HEK293T (cell line): ENCODE data around the gene DNAH9.

Source experiments
- ARNT ChIP-seq: fragments of 450-650 bp; IDR thresholded peaks from 2 replicates; pipeline ENCODE4 v1.6.1; 2017; ENCODE audit warnings: mild to moderate bottlenecking
- BHLHE40 ChIP-seq: fragments of 450-650 bp; IDR thresholded peaks from 2 replicates; pipeline ENCODE4 v1.6.1; 2016; ENCODE audit warnings: mild to moderate bottlenecking, moderate library complexity, borderline replicate concordance
- CTBP1 ChIP-seq: fragments of 450-650 bp; IDR thresholded peaks from 2 replicates; pipeline ENCODE4 v1.6.1; 2016; ENCODE audit warnings: borderline replicate concordance
- ELF4 ChIP-seq: fragments of 450-650 bp; IDR thresholded peaks from 2 replicates; pipeline ENCODE4 v1.6.1; 2017; ENCODE audit warnings: antibody characterized with exemption
- FOXA1 ChIP-seq: fragments of 450-650 bp; IDR thresholded peaks from 2 replicates; pipeline ENCODE4 v1.6.1; 2016; ENCODE audit warnings: mild to moderate bottlenecking
- FOXK2 ChIP-seq: fragments of 450-650 bp; IDR thresholded peaks from 2 replicates; pipeline ENCODE4 v1.6.1; 2016; ENCODE audit warnings: mild to moderate bottlenecking
- FOXM1 ChIP-seq: fragments of 450-650 bp; IDR thresholded peaks from 2 replicates; pipeline ENCODE4 v1.6.1; 2017; ENCODE audit warnings: mild to moderate bottlenecking, borderline replicate concordance
- L3MBTL2 ChIP-seq: fragments of 450-650 bp; conservative IDR thresholded peaks from 2 replicates; pipeline ENCODE4 v1.6.1; 2016; ENCODE audit warnings: mild to moderate bottlenecking
- NFRKB ChIP-seq: fragments of 450-650 bp; IDR thresholded peaks from 2 replicates; pipeline ENCODE4 v1.6.1; 2016; ENCODE audit warnings: mild to moderate bottlenecking, moderate library complexity
- SUZ12 ChIP-seq: fragments of 450-650 bp; IDR thresholded peaks from 2 replicates; pipeline ENCODE4 v1.6.1; 2016; ENCODE audit warnings: mild to moderate bottlenecking
- TARDBP ChIP-seq: fragments of 450-650 bp; IDR thresholded peaks from 2 replicates; pipeline ENCODE4 v1.6.1; 2016
- ZNF384 ChIP-seq: fragments of 450-650 bp; IDR thresholded peaks from 2 replicates; pipeline ENCODE4 v1.6.1; 2016
- TF ChIP-seq, protein P1 (sequence below): fragments of 450-650 bp; IDR thresholded peaks from 2 replicates; pipeline ENCODE4 v1.6.1; 2016

DNA sequence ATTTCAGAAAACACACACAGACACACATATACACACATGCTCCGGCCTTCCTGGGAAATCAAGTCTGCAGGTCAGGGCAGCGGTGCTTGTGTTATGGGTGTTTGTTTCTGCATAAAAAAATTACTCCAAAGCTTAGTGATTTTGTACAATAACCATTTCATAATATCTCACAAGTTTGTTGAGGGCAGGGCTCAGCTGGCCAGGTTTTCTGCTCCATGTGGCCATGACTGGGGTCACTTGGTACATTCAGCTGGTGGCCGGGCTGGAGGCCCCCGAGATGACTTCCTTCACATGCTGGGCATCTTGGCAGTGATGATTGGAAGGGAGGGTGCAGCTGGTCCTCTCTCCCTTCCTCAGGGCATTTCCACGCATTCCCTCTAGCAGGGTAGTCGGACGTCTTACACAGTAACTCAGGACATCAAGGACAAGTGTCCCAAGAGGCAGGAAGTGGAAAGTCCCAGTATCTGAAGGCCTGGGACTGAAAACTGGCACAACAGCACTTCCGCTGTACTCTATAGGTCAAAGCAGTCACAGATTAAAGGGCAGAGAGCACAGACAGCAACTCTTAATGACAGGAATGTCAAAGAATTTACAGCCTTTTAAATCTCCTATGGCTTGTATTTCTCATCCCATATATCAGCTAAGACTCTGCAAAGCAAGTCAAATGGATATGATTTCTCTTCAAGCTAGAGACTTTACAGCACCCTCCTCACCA, 271.6 kb downstream of the DNAH9 start:
- TF ChIP-seq L3MBTL2 (no peak), TARDBP (no peak), ARNT (no peak), NFRKB (no peak), SUZ12 (no peak), FOXM1 (no peak), FOXK2 (no peak), ELF4 (no peak), BHLHE40 (no peak), CTBP1 (no peak), FOXA1 (no peak), ZNF384 (no peak)
- TF ChIP-seq, protein P1, sequence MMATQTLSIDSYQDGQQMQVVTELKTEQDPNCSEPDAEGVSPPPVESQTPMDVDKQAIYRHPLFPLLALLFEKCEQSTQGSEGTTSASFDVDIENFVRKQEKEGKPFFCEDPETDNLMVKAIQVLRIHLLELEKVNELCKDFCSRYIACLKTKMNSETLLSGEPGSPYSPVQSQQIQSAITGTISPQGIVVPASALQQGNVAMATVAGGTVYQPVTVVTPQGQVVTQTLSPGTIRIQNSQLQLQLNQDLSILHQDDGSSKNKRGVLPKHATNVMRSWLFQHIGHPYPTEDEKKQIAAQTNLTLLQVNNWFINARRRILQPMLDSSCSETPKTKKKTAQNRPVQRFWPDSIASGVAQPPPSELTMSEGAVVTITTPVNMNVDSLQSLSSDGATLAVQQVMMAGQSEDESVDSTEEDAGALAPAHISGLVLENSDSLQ, result no peak
